Mucosa of descending colon (tissue), 3 donors: ENCODE measurements around the gene DAND5. TPM values are rescaled to one million over a fixed set of nuclear protein-coding genes. Genes with fewer than 3 reads are reported as not detected.

Source experiments
- ATAC-seq: fragments of 200-7000 bp; cut with Tn5 transposase; one replicate; pipeline ENCODE4 v1.9.1; 2020; ENCODE audit warnings: mild to moderate bottlenecking, moderate library complexity
- DNase-seq, 3 donors: peaks; one replicate each; pipeline ENCODE4 v3.0.0-alpha.2; 2020
- H3K36me3 ChIP-seq: fragments of 200-600 bp; one replicate; pipeline ENCODE4 v1.8.0; 2021; ENCODE audit warnings: low read depth, mild to moderate bottlenecking
- H3K4me1 ChIP-seq: fragments of 200-600 bp; one replicate; pipeline ENCODE4 v1.8.0; 2021; ENCODE audit warnings: low read depth, mild to moderate bottlenecking
- H3K4me3 ChIP-seq: fragments of 200-600 bp; one replicate; pipeline ENCODE4 v1.8.0; 2021; ENCODE audit warnings: mild to moderate bottlenecking
- H3K9me3 ChIP-seq: fragments of 200-600 bp; one replicate; pipeline ENCODE4 v1.8.0; 2021; ENCODE audit warnings: mild to moderate bottlenecking
- CTCF ChIP-seq: fragments of 200-600 bp; IDR thresholded peaks from one replicate; pipeline ENCODE4 v1.8.0; 2022; ENCODE audit warnings: antibody characterized with exemption, mild to moderate bottlenecking
- intact Hi-C, 2 donors: fragments of 100-400 bp; cut with DNase I in 1 of 2; cut with micrococcal nuclease in 1 of 2; formaldehyde crosslinking; loops; one replicate each; pipeline versions ENCODE4 v1.11.0 to v1.11.1; 2022; cut with DNase I, micrococcal nuclease
- long read RNA-seq, 2 donors: library from polyadenylated mRNA; unstranded; transcript quantifications; one replicate each; pipeline ENCODE4 v2.0.0, GENCODE V29; 2019 to 2021
- total RNA-seq, 3 donors: library from RNA; stranded (reverse); fragmentation: NEBNext Ultra II Directional in 2 of 3; extraction: Animal tissue kit (Norgen Biotek cat#: 25700) in 2 of 3; gene quantifications; one replicate each; pipeline versions ENCODE4 v1.2.1 to v1.2.4, GENCODE V29; 2021 to 2023
- donor health status: DM: no; HTN: no; CAD: no; lungs with moderate emphysema.
- donor health status: DM: no; HTN: no; CAD: no.
- donor health status: DM: no; HTN: yes; CAD: no.

DAND5 gene
- 1 to 10 TPM in 1 of 3 donors, under 1 TPM in 1, not detected in 1; 0.34 to 1.1 TPM for total RNA-seq
- long read RNA-seq, donor 1, partial matches to known transcripts = 0 of 3 reads
- long read RNA-seq, donor 1, other reads (novel, unspliced or antisense) = 1 of 3 reads
- long read RNA-seq, donor 2, partial matches to known transcripts = 0 of 1 reads
- long read RNA-seq, donor 2, other reads (novel, unspliced or antisense) = 1 of 1 reads

DNA sequence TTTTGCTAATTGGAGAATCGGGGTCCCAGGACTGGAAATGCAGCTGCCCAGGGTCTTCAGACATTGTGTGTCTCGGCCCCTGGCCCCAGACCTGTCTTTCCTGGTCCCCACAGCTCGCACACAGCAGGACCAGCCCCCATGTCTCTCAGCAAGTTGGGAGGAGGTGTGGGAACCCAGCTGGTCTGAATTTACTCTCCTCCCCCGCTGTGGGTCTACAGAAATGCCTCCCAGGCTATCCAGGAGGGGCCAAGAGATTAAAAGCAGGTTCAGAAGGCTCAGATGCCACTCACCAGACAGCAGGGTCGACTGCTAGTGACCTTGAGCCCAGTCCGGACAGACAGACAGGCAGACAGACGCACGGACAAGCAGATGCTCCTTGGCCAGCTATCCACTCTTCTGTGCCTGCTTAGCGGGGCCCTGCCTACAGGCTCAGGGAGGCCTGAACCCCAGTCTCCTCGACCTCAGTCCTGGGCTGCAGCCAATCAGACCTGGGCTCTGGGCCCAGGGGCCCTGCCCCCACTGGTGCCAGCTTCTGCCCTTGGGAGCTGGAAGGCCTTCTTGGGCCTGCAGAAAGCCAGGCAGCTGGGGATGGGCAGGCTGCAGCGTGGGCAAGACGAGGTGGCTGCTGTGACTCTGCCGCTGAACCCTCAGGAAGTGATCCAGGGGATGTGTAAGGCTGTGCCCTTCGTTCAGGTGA, at the start of gene DAND5:
Gene DAND5, plus strand, starts transcription at position 285 of the 697 bp plus-strand sequence. Its CDS starts 85 bp downstream, at position 370.
- DNase-seq (no peak), ATAC-seq (no peak)
- Histone ChIP-seq H3K36me3 (no peaks in the 10 kb centered on the region), H3K4me1 (no peaks in the 10 kb centered on the region), H3K4me3 (no peak within 1 kb of the TSS), H3K9me3 (no peaks in the 10 kb centered on the region)
- TF ChIP-seq CTCF = no peak
- intact Hi-C loops = no loop called here

- intact Hi-C loops = no loop called here
- H3K4me1 ChIP-seq = peaks cover 8% of the 10 kb centered on the region
- DNase-seq = no peak
- H3K9me3 ChIP-seq = no peaks in the 10 kb centered on the region
- peaks cover 7% of the 10 kb centered on the region for H3K36me3 ChIP-seq
- no peak for TF ChIP-seq CTCF
- H3K4me3 ChIP-seq = no peak overlapping the region
- ATAC-seq = no peak
Measured at GRCh38 chr19:12921047-12921446, 48.3 kb upstream of the DAND5 start.

GRCh38 chr19:12922959-12923358, 46.4 kb upstream of the DAND5 start:
- no peak for ATAC-seq
- intact Hi-C loops = no loop called here
- Histone ChIP-seq H3K4me1 (peaks cover 8% of the 10 kb centered on the region), H3K4me3 (no peak overlapping the region), H3K9me3 (no peaks in the 10 kb centered on the region), H3K36me3 (peaks cover 7% of the 10 kb centered on the region)
- no peak for TF ChIP-seq CTCF
- DNase-seq = no peak

DNA sequence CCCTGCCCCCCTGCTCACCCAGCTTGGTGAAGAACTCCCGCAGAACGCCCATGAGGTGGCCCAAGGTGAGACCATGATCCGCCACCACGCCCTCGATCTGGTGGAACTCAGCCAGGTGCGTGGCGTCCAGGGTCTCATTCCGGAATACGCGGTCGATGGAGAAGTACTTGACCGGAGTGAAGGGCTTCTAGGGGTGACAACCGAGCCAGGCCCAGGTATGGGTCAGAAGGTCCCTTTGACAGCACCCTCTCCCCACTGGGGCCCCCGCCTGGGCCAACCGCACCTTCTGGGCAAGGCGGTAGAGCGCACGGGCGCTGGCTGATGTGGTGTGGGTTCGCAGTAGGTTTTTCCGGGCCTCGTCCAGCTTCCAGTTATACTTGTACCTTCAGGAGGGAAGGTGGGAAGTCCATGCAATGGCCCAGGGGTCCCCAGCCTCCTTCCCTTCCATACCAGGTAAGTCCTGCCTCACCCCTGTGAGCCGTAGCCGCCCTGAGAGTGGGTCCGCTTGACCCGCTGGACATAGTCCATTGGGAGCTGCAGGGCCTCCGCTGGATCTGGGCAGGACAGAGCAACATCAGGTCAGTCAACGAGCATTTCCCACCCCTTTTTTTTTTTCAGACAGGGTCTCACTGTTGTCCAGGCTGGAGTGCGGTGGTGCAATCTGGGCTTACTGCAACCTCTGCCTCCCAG, 44.6 kb upstream of the DAND5 start:
- Histone ChIP-seq H3K4me3 (no peak overlapping the region), H3K36me3 (peaks cover 7% of the 10 kb centered on the region)
- no peak for TF ChIP-seq CTCF

DNA sequence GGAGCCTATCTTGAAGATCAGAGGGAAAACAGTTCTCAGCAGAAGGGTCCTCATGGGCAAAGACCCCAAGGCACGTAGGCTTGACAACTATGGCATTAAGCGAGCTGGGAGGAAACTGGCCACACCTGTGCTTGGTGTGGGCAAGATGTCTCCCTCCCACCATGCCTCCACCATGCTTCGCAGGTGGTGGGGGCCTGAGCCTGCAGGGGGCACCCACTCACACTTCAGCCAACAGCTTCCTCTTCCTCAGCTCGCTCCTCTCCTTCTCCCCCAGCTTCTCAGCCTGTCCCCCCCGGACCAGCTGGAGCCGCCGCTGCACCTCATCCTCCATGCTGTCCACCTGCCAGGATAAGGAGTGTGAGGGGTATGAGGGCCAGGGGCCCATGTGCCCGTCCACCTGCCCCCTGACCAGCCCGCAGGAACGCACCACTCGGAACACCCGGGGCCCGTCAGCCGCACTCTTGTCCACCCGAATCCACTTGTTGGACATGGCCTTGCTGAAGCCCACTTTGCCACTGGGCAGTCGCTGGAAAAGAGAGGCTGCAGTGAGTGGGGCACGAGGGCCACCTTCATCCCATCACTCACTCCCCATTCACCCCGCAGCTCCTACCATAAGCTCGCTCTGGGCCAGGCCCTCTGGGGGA, 39.3 kb upstream of the DAND5 start:
- Histone ChIP-seq H3K9me3 (no peaks in the 10 kb centered on the region), H3K4me1 (peaks cover 8% of the 10 kb centered on the region), H3K36me3 (no peaks in the 10 kb centered on the region), H3K4me3 (no peak overlapping the region)
- ATAC-seq = no peak
- TF ChIP-seq CTCF = no peak
- DNase-seq = no peak
- intact Hi-C loops = no loop called here

More for the DNA sequence above, 44.6 kb upstream of the DAND5 start:
- DNase-seq (no peak), ATAC-seq (no peak)
- intact Hi-C loops = no loop called here
- no peaks in the 10 kb centered on the region for H3K9me3 ChIP-seq
- H3K4me1 ChIP-seq = no peaks in the 10 kb centered on the region
